Activated naive CD4-positive, alpha-beta T cell treated with Interleukin-2 at 50 U/mL for 16 hours (primary cell): ENCODE measurements around the gene RFX2.
"Not testable (repeated sequence)": the region's sequence is repeated elsewhere in the genome, so short reads cannot be mapped to it uniquely, and the experiment has no call there.

Source experiments
- DNase-seq: peaks from one replicate; pipeline ENCODE4 v3.0.0-alpha.2; 2020

Gene RFX2

GRCh38 chr19:6033744-6034264 lies 76.5 kb downstream of the RFX2 start:
- DNase-seq: no peak

GRCh38 chr19:6032827-6033226 lies 77.5 kb downstream of the RFX2 start:
- DNase-seq: no peak

- no peak for DNase-seq
Observed at GRCh38 chr19:6032381-6032780, 77.9 kb downstream of the RFX2 start.

- DNase-seq: no peak
Observed at GRCh38 chr19:6030214-6030507, 80.1 kb downstream of the RFX2 start.

- no peak for DNase-seq
Observed at GRCh38 chr19:6026390-6027227, 83.7 kb downstream of the RFX2 start.

- not testable (repeated sequence) for DNase-seq
Observed at GRCh38 chr19:6024756-6025155, 85.5 kb downstream of the RFX2 start.

GRCh38 chr19:6023936-6024335 lies 86.4 kb downstream of the RFX2 start:
- DNase-seq: no peak

- no peak for DNase-seq
Observed at GRCh38 chr19:6023085-6023682, 87.1 kb downstream of the RFX2 start.

- no peak for DNase-seq
Observed at GRCh38 chr19:6022570-6023064, 87.7 kb downstream of the RFX2 start.

GRCh38 chr19:6021878-6022569 lies 88.3 kb downstream of the RFX2 start:
- DNase-seq: peak; percentile 76

GRCh38 chr19:6020972-6021805 lies 89.1 kb downstream of the RFX2 start:
- DNase-seq: no peak

GRCh38 chr19:6020166-6020882 lies 90.0 kb downstream of the RFX2 start:
- DNase-seq: no peak

GRCh38 chr19:6018786-6019185 lies 91.5 kb downstream of the RFX2 start:
- DNase-seq: no peak

- no peak for DNase-seq
Observed at GRCh38 chr19:6017576-6017975, 92.7 kb downstream of the RFX2 start.

GRCh38 chr19:6015841-6016545 lies 94.3 kb downstream of the RFX2 start:
- DNase-seq: no peak

GRCh38 chr19:6014551-6015135 lies 95.7 kb downstream of the RFX2 start:
- DNase-seq: no peak

GRCh38 chr19:6012426-6013170 lies 97.7 kb downstream of the RFX2 start:
- no peak for DNase-seq

- no peak for DNase-seq
Observed at GRCh38 chr19:6011794-6012193, 98.5 kb downstream of the RFX2 start.

GRCh38 chr19:6011206-6011605 lies 99.1 kb downstream of the RFX2 start:
- no peak for DNase-seq

- no peak for DNase-seq
Observed at GRCh38 chr19:6010107-6010506, 100.2 kb downstream of the RFX2 start.
